Measurements from ENCODE around the gene PRR23E.

GRCh38 chr3:127185268-127185667 lies 7.7 kb upstream of the PRR23E start:
- TF ChIP-seq CTCF (conservative IDR thresholded peaks at IDR 0.05) (no peak), EZH2 (IDR thresholded peaks at IDR 0.05; ENCODE audit: low read depth) (no peak)
